BJ (cell line): ENCODE data around the gene CLINT1. TPM values are rescaled to one million over a fixed set of nuclear protein-coding genes. Genes with fewer than 3 reads are reported as not detected.

ENCODE experiments used
- CTCF ChIA-PET: fragments of 350-600 bp; formaldehyde crosslinking; extraction: SDS; loops from one replicate; lab custom pipeline; 2021; ENCODE audit warnings: antibody characterized with exemption, inconsistent platforms; lab: Yijun Ruan, JAX
- POLR2A ChIA-PET: fragments of 300-600 bp; sonication (Branson Sonifier 250); formaldehyde crosslinking; extraction: SDS; loops from one replicate; lab custom pipeline; 2021; ENCODE audit warnings: antibody characterized with exemption; lab: Charles Lee
- DNase-seq: peaks from one replicate; pipeline ENCODE4 v3.0.0-alpha.2; 2011; ENCODE audit warnings: low read depth
- H3K27me3 ChIP-seq: 2 replicates; pipeline ENCODE4 v1.6.0; 2011; ENCODE audit warnings: low read length; ENCODE audit not compliant: control insufficient read depth, insufficient read depth
- H3K36me3 ChIP-seq: 2 replicates; pipeline ENCODE4 v1.5.1; 2011; ENCODE audit warnings: low read length; ENCODE audit not compliant: control insufficient read depth, insufficient read depth
- H3K4me3 ChIP-seq: 2 replicates; pipeline ENCODE4 v1.5.1; 2011; ENCODE audit warnings: low read depth, mild to moderate bottlenecking, control low read depth, low read length
- CTCF ChIP-seq: IDR thresholded peaks from 2 replicates; pipeline ENCODE4 v1.5.1; 2011; ENCODE audit warnings: low read depth, mild to moderate bottlenecking, control low read depth, inconsistent platforms, low read length, moderate library complexity; ENCODE audit not compliant: insufficient read depth
- polyA plus RNA-seq: library from polyadenylated mRNA; depleted of rRNA; stranded (reverse); fragments of >200 nt; gene quantifications from 2 replicates; pipeline ENCODE4 v1.2.3, GENCODE V29; 2011

CLINT1 gene
- polyA plus RNA-seq, 1 experiment = 164 TPM

- H3K27me3 ChIP-seq = peaks cover 1% of the 10 kb centered on the region; the same call in 1 of the 2 replicates
- no peak for DNase-seq
- CTCF ChIA-PET = interaction anchor here (0.6 kb wide), 1 partner anchor 8 kb away, joined by 3 read pairs; no protein-coding TSS in a partner anchor
- H3K4me3 ChIP-seq = no peak overlapping the region
- POLR2A ChIA-PET = no interaction called here
- no peaks in the 10 kb centered on the region for H3K36me3 ChIP-seq
- TF ChIP-seq CTCF = no peak
Measured at GRCh38 chr5:157900644-157901043, 41.7 kb upstream of the CLINT1 start.

GRCh38 chr5:157893611-157894010, 34.7 kb upstream of the CLINT1 start:
- POLR2A ChIA-PET = no interaction called here

GRCh38 chr5:157892974-157893373, 34.0 kb upstream of the CLINT1 start:
- ChIA-PET CTCF (interaction anchor here (0.7 to 1.4 kb wide), 2 partner anchors 34 to 69 kb away, joined by 3 read pairs; partner anchors contain the start of gene CLINT1), POLR2A (no interaction called here)
- Histone ChIP-seq H3K27me3 (no peaks in the 10 kb centered on the region), H3K36me3 (no peaks in the 10 kb centered on the region), H3K4me3 (no peak overlapping the region)
- TF ChIP-seq CTCF = no peak
- DNase-seq = no peak

More at GRCh38 chr5:157893611-157894010, 34.7 kb upstream of the CLINT1 start:
- CTCF ChIA-PET = interaction anchor here (0.6 to 1.4 kb wide), 2 partner anchors 13 to 35 kb away, joined by 3 read pairs; partner anchors contain the start of gene CLINT1
- TF ChIP-seq CTCF = no peak
- no peak for DNase-seq
- H3K36me3 ChIP-seq = no peaks in the 10 kb centered on the region
- H3K4me3 ChIP-seq = no peak overlapping the region
- no peaks in the 10 kb centered on the region for H3K27me3 ChIP-seq

DNA sequence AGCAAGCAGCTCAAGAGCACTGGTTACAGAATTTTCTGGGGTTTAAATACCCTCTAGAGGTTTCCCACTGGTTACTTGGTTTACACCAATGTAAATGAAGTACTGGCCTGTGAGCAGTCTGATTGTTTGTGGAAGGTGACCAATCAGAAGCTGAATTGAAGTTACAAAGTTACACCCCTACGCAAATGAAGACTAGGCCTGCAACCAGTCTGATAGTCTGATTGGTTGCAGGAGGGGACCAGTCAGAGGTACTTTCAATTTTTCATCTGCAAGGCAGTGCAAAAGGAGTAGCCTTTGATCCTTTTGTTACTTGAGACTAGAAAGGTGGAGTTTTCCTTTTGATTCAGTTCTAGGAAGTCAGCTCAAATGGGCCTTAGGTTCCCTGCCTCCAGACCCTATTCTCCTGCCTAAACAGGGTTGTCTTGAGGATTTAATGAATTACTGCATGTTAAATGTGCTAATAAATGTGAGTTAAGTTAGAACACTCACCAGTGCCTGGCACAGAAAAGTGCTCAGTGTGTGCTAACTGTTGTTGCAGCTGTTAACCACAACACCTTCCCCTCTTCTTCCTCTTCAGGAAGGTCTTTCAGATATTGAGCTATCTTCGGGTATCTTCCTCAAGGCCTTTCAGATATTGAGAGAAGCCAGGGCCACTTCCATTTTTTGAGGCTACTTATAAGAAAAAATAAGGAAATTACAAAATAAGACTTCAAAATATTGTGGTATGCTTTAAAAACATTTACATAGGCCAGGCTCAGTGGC, 32.1 kb upstream of the CLINT1 start:
- ChIA-PET POLR2A (no interaction called here), CTCF (interaction anchor here (0.7 to 1.4 kb wide), 2 partner anchors 30 to 36 kb away, joined by 3 read pairs; no protein-coding TSS in a partner anchor)
- no peaks in the 10 kb centered on the region for H3K27me3 ChIP-seq
- no peaks in the 10 kb centered on the region for H3K36me3 ChIP-seq
- no peak for TF ChIP-seq CTCF
- H3K4me3 ChIP-seq = no peak overlapping the region
- DNase-seq = no peak

DNA sequence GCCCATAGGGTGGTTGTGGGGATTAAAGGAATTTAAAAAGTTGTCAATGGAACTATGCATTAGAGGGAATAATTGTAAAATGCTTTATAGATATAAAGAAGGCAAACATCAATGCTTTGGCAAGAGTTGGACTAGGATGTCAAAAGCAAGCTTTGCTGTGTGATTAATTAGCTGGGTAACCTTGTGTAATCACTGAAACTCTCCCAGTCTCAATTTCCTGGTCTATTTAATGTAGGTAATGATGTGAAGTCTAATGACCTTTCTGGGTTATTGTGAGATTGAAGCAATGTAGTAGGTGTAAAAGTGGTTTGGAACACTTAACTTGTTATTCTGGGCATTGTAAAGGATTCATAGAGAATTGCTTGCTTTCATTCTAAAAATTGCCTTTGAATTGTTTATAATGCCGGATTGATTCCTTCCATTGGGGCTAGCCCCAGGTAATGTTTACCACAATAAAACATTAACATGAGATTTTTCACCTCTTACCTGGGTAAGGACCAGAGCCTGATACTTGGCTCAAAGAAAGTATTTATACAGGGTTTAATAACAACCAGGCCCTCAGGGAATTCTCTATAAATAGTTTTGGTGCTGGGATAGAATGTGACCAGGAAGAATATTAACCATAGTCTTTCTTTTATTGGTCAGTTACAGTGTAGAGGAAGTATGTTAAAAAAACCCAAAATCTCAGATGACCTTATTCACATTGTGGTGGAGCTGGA, 30.0 kb upstream of the CLINT1 start:
- POLR2A ChIA-PET = no interaction called here
- Histone ChIP-seq H3K27me3 (no peaks in the 10 kb centered on the region), H3K4me3 (no peak overlapping the region), H3K36me3 (no peaks in the 10 kb centered on the region)
- no peak for TF ChIP-seq CTCF
- CTCF ChIA-PET = no interaction called here
- DNase-seq = no peak
